Neural cell (in vitro differentiated cells): ENCODE results near the gene BST2.

Source experiments
- MXI1 ChIP-seq: fragments of 450-650 bp; conservative IDR thresholded peaks from 2 replicates; pipeline ENCODE4 v1.6.1; 2014; ENCODE audit warnings: antibody characterized with exemption, mild to moderate bottlenecking; ENCODE audit not compliant: poor library complexity, severe bottlenecking
- TF ChIP-seq, protein P1 (sequence below): fragments of 450-650 bp; IDR thresholded peaks from 2 replicates; pipeline ENCODE4 v1.5.1; 2014; ENCODE audit warnings: antibody characterized with exemption, mild to moderate bottlenecking, moderate library complexity; ENCODE audit not compliant: poor library complexity, severe bottlenecking

DNA sequence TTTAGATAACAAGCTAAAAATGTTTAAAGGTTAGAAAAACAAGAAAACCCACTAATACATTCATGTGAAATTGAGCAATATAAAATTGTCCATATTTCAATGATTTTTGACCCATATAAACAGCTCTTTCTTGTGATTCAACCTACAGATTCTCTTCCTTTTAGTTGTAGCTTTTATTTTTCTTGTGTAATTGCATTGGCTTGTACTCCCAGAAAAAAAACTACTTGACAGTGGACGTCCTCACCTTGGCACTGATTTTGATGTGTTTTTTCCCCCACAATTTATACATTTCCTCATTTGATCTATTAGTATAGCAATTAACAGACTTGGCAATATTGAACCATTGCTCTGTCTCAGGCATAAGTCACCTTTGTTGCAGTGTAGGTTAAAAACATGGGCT, 16.1 kb downstream of the BST2 start:
- TF ChIP-seq, protein P1, sequence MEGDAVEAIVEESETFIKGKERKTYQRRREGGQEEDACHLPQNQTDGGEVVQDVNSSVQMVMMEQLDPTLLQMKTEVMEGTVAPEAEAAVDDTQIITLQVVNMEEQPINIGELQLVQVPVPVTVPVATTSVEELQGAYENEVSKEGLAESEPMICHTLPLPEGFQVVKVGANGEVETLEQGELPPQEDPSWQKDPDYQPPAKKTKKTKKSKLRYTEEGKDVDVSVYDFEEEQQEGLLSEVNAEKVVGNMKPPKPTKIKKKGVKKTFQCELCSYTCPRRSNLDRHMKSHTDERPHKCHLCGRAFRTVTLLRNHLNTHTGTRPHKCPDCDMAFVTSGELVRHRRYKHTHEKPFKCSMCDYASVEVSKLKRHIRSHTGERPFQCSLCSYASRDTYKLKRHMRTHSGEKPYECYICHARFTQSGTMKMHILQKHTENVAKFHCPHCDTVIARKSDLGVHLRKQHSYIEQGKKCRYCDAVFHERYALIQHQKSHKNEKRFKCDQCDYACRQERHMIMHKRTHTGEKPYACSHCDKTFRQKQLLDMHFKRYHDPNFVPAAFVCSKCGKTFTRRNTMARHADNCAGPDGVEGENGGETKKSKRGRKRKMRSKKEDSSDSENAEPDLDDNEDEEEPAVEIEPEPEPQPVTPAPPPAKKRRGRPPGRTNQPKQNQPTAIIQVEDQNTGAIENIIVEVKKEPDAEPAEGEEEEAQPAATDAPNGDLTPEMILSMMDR = no peak
- no peak for TF ChIP-seq MXI1
